Tibial nerve (tissue), 4 donors: ENCODE results near the gene DDAH1.

Experiments
- EP300 ChIP-seq, 2 donors: sonication (generic); formaldehyde crosslinking; IDR thresholded peaks; one replicate each; pipeline ENCODE4 v1.6.1; 2017; ENCODE audit warnings: antibody characterized with exemption in 2 of 2, mild to moderate bottlenecking in 1 of 2
- POLR2A ChIP-seq, 2 donors: fragments of 450-650 bp; IDR thresholded peaks; one replicate each; pipeline ENCODE4 v1.6.1; 2017; ENCODE audit warnings: antibody characterized with exemption in 2 of 2, mild to moderate bottlenecking in 2 of 2, moderate library complexity in 2 of 2
- TF ChIP-seq, protein P1 (sequence below), 5 experiments: fragments of 200-600 bp in 3 of 5; fragments of 450-650 bp in 2 of 5; sonication (generic) in 3 of 5; IDR thresholded peaks; one replicate each; pipeline ENCODE4 v1.5.1; 2016 to 2019; ENCODE audit warnings: antibody characterized with exemption in 5 of 5, mild to moderate bottlenecking in 3 of 5, moderate library complexity in 2 of 5

DNA sequence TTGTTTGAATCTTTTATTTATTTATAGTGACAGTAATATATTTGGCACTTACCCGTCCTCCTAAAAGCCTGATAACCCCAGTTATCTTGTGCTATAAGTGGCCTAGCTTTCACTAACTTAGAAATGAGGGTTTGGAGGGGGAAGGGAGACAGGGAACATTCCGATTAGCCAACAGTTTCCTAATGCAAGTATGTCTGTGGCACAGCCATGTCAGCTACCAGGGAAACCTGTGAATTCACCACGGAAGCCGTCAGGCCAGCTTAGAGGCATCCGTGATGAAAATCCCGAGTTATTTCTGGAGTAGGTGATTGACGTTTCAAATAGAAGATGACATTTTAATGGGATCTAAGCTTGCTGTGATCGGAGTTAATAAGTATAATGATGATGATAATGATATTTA, 149.2 kb downstream of the DDAH1 start:
- TF ChIP-seq, protein P1, sequence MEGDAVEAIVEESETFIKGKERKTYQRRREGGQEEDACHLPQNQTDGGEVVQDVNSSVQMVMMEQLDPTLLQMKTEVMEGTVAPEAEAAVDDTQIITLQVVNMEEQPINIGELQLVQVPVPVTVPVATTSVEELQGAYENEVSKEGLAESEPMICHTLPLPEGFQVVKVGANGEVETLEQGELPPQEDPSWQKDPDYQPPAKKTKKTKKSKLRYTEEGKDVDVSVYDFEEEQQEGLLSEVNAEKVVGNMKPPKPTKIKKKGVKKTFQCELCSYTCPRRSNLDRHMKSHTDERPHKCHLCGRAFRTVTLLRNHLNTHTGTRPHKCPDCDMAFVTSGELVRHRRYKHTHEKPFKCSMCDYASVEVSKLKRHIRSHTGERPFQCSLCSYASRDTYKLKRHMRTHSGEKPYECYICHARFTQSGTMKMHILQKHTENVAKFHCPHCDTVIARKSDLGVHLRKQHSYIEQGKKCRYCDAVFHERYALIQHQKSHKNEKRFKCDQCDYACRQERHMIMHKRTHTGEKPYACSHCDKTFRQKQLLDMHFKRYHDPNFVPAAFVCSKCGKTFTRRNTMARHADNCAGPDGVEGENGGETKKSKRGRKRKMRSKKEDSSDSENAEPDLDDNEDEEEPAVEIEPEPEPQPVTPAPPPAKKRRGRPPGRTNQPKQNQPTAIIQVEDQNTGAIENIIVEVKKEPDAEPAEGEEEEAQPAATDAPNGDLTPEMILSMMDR (IDR thresholded peaks at IDR 0.05) = no peak
- TF ChIP-seq POLR2A (IDR thresholded peaks at IDR 0.05) (no peak), EP300 (IDR thresholded peaks at IDR 0.05) (no peak)
